GM21423 (cell line): ENCODE results near the gene C1GALT1.
"Not testable (repeated sequence)": the region's sequence is repeated elsewhere in the genome, so short reads cannot be mapped to it uniquely, and the experiment has no call there.

Experiments used
- ATAC-seq: cut with Tn5 transposase; IDR thresholded peaks from one replicate; pipeline ENCODE4 v1.9.1; 2021; ENCODE audit warnings: mild to moderate bottlenecking, moderate library complexity; ENCODE audit not compliant: unreplicated experiment

Gene C1GALT1

DNA sequence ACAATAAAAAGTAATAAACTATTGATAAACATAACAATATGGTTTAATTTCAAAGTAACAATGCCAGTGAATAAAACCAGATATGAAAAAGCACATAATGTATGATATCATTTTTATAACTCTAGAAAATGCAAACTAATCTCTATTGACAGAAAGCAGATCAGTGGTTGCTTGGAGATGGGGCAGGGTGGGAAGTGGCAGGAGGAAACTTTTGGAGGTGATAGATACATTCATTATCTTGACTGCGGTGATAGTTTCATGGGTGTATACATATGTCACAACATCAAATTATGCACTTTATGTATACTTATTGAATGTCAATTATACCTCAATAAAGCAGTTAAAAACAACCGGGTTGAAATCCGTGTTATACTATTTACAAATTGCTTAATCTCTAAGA, 16.0 kb upstream of the C1GALT1 start:
- no peak for ATAC-seq

DNA sequence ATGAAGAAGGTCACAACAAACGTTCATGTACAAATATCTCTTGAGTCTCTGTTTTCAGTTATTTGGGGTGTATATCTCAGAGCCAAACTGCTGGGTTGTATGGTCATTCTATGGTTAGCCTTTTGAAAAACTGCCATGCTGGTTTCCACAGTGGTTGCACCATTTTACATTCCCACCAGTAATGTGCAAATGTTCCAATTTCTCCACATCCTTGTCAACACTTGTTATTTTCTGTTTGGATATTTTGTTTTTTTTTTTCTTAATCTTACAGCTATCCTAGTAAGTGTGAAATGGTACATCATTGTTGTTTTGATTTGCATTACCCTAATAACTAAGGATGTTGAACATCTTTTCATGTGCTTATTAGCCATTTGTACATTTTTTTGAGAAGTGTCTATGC, 13.0 kb upstream of the C1GALT1 start:
- no peak for ATAC-seq

DNA sequence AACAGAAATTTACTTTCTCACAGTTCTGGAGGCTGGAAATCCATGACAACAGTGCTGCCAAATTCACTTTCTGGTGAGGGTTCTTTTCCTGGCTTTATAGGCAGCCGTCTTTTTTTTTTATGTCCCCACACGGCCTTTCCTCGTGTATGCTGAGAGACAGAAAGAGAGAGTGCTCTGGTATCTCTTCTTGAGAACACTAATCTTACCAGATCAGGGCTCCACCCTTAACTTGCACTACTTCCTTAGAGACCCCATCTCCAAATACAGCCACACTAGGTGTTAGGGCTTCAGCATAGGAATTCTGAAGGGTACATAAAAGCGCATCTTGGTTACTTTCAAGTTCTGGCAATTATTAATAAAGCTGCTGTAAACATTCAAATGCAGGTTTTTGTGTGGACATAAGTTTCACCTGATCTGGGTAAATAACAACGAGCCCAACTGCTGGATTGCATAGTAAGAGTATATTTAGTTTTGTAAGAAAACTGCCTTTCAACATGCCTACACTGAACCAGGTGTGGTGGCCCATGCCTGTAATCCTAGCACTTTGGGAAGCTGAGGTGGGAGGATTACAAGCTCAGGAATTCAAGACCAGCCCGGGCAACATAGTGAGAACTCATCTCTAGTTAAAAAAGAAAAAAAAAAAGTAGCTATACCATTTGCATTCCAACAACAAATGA, 8.2 kb upstream of the C1GALT1 start:
- no peak for ATAC-seq

DNA sequence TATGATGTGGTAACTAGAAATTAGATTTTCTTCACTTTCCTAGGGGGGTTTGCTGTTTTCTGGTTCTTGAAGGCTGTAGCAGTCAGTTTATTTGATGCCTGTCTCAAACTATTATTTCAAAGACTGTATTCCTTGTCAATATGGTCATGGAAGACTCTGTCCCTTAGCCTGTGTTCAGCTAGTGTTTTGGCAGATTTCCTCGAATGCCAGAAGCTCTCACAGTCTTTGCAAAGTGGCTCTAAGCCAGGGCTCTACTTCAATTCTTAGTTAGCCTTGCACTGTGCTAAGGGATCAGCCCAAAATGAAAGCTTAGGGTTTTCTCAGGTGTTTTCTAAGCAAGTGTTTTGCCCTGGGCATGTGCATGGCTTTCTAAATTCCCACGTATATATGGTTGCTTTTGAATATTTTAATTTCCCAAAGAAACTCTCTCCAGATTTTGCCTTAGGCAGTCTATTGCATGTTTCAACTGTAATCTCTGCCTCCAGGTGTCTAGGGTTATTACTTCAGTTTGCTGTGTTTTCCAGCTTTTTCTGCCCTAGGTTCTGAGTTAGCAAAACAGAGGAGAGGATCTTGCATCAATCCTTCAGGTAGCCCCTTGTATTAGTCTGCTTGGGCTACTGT, 7.2 kb upstream of the C1GALT1 start:
- no peak for ATAC-seq

DNA sequence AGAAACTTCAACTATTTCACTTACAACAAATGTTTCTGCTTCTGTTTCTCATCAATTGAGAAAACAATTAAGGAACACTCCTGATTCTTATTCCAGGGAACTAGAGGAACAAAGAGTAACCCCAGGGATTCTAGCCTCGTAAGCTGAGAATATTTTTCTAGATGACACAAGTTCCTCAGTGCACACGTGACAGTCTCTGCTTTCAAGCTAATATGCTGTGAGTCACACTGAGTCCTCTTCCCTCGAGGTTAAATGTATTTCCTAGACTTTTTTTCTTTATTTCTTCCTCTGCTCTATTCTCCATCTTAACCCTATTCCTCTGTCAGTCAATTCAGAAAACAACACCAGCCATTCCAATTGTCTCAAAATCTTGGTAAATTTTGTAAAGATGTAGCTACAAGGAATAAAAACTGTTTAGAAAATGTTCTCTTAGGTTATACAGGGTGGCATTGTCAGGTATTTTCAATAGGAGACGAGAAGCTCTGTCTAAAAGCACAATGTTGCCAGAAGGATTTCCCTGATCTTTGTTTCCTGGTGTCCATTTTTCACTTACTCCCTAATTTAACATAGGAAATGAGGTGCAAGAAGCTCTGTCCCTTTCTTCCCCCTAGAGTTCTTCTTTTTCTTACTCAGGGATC, 5.8 kb upstream of the C1GALT1 start:
- no peak for ATAC-seq

DNA sequence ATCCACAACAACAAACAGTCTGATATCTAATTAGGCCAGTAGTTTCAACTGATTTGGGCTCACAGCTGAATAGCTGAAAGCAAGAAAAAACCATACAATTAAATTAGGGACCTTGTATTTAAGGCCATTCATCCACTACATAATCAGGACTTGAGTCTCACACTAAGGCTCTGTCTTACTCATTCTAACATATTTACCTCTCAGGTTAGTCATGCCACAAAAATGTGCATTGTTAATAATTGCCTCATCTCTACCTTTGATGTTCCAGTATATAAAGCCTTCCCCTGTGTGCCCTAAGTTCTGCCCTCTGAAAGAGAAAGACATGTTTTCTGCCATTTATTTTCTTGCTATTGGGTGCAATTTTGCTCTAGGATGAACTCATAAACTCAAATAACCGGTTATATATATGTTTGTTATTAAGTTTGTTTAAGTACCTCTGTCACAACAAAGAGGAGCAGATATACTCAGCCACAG, 5.3 kb upstream of the C1GALT1 start:
- ATAC-seq, result no peak

DNA sequence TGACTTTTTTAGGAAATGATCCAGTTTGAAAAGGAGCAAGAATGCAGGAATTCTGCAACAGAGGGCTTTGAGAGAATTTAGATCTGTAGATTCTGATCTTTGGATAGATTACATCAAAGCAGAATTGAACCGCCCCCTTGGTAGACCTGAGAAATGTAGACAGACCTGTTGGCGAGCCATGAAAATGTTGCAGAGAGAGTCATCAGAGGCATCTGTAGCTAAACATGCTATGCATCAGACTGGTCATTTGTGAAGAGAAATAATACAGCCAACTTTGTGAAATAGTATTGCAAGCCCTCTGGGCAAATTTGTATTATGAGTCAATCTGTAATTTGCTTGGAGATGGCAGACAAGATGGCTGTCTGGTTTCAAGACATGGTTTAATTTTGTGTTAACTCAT, 4.3 kb upstream of the C1GALT1 start:
- ATAC-seq, result no peak

DNA sequence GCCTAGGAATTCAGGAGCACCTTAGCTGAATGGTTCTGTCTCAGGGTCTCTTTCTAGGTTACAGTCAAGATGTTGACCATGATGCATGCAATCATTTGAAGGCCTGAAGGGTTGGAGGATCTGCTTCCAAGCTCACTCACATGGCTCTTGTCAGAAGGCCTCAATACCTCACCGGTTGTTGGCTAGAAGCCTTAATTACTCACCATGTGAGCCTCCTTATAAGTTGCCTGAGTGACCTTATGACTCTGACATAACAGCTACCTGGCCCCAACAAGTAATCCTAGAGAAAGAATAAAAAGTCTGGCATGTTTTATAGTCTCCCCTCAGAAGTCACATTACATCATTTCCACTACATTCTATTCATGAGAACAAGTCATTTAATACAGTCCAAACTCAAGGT, 3.4 kb upstream of the C1GALT1 start:
- no peak for ATAC-seq

DNA sequence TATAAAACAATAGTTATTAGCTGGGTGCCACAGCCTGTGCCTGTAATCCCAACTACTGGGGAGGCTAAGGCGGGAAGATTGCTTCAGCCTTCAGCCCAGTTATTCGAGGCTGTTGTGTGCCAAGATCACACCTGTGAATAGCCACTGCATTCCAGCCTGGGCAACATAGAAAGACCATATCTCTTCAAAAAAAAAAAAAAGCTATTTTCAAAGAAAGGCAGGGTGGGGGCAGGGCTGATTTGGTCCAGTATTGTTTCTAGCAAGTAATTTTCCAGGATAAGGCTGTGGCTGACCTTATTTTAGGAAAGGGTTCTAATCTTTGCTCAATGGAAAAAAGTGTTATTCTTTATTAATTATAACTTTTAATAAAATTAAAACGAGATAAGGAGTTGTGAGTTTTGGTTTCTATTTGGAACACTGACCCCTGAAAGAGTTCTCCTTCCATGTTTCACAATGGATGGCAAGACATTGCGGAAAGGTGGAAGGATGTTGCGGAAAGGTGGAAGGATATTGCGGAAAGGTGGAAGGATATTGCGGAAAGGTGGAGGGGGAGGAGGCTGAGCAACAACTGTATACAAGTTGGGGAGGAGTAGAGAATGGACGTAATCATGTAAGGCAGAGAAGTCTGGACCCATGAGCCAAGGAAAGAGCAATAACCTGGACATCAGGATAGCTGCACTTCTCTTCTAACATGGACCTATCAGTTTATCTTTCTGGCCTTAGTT, 1.5 kb upstream of the C1GALT1 start:
- no peak for ATAC-seq

DNA sequence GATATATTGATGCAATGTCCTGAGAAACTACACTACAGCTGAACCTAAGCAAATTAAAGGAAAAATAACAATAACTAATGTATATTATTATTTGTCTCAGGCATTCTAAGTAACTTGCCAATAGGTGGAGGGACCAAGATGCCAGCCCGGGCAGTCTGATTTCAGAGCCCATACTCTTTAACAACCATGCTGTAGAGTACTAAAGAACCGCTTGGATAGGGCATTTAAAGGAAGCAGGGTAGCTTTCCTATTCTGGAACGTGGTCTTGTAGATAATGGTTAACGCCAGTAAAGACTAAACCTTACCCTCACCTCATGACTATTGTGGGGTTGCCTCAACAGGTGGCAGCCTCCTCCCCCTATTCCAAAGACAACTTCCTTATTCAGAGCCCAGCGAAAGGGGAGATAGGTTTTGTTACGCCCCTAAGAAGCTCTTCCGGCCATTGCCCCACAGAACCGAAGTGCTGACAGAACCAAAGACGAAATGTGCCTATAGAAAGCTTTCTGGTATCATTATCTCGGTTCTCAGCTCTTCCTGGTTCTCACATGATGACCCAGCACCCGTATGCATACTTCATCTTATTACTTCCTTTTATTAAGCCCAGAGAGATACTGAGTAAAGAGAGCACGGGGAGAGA, 707 bp upstream of the C1GALT1 start:
- peak; percentile 40 for ATAC-seq

DNA sequence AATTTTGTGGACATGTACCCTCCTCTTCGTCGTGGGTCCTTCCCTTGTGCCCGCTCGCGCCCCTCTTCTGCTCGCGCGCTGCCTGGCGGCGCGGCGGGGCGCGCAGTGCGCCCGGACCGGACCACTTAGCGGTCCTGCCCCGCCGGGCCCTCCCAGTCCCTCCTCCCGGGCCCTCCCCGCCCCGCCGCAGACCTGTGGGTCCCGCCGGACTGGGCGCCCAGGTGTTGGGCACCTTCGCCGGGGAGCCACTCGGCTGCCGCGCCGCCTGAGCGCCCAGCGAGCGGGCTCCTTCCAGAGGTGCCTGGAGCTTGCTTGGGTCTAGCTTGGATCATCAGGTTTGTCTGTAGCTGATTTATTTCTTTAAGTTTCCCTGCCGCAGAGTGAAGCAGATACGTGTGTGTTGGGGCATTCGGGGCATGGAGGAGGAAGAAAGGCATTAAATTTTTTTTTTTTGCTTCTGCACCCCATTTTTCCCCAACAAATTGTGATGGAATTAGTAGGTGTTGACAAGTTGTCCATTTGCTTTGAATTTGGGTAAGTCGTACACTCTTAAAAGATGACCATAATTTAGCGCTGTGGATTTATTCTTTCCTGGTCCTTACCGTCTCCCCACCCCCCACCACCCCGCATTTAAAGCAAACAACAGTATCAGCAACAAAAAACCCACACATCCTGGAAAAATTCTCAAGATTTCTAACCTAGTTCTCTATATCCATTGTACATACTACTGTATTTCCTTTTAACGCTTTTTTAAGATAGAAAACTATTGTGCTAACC, 905 bp downstream of the C1GALT1 start:
- peak; percentile 23 for ATAC-seq

DNA sequence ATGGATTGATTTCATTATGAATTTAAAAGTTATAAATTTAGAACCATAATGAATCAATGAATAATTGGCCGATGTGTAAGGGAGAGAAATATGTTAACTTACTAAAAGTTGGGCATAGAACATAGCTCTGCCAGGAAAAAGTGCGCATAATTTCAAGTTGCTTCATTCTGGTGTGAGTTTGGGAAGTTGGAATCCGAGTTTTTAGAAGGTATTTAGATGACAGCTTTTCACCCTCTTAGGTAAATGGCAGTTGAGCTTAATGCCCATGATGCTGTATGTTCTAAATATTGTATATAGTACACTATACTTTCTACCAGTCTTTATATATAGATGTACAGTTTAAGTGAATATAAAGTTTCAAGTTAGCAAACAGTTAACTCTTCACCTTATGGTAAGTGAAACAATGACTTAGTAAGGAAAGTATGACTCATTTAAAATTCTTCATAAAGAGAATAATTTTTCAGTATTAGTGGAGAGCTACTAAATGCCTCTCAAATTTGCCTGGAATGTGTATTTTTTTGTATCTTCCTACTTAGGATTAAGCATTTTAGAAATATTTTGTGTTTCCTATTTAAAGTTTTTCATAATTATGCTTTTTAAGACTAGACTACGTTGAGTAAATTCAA, 1.6 kb downstream of the C1GALT1 start:
- no peak for ATAC-seq

DNA sequence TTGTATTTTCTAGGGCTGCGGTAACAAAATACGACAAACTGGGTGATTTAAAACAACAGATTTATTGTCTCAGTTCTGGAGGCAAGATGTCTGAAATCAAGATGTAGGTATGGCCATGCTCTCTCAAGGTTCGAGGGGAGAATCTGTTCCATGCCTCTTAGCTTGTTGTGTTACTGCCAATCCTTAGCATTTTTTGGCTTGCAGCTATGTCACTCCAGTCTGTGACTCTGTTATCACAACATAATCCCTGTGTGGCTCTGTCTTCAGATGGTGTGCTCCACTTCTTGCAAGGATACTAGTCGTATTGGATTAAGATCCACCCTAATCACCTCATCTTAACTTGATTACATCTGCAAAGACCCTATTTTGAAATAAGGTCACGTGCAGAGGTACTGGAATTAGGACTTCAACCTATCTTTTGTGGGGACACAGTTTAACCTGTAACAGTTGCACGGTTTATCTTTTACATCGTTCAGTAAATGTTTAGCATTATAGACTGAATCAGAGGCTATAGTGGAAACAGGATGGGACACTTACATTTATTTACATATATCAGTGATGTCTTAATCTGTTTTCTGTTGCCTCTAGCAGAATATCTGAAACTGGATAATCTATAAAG, 3.1 kb downstream of the C1GALT1 start:
- no peak for ATAC-seq

DNA sequence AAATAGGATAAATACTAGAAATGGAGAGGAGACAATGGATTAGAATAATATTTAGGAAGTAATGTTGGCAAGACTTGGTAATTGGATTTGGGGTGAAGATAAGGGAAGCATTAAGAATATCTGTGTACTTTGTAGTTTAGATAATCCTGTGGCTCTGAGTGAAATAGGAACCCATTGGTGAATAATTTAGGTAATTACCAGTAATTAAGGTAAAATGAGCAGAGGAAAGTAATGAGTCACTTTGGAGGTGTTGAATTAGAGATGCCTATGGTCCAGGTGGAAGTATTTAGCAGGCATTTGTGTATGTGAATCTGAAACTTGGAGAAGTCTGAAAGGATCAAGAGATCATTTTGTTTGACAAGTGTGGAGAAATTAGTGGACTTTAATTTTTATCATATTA, 5.7 kb downstream of the C1GALT1 start:
- no peak for ATAC-seq

DNA sequence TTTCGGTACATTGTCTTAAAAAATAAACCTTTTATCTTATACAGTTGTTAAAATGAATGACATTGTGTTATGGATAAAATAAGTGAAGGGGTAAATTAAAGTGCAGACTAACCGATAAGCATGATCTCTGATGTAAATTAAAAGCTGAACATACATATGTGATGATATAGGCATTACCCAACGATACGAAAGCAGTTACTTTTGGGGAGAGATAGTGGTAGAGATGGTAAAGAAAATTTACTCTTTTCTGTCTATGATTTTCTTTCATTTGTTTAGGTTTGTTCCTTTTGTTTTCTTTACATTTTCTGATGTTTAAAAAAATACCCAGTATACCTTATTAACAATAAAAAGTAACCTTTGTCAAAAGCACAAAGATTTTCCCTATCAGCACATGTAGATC, 6.4 kb downstream of the C1GALT1 start:
- no peak for ATAC-seq

DNA sequence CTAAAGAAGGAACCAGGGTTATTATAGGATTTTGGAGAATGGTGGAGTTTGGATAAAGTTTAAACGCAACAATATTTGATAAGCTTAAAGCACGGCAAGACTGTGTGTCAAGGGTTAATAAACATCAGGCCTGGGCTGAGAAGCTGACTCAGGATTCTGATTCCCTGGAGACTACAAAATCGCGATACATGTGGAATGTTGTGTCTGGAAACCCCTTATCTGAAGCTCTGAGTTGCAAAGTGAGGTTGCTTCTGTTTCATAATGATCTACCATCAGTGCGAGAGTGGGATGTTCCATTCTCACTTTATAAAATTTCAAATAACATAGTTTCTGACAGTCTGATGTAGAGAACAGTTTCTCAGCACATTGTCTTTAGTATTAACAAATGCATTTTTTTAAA, 7.8 kb downstream of the C1GALT1 start:
- no peak for ATAC-seq

DNA sequence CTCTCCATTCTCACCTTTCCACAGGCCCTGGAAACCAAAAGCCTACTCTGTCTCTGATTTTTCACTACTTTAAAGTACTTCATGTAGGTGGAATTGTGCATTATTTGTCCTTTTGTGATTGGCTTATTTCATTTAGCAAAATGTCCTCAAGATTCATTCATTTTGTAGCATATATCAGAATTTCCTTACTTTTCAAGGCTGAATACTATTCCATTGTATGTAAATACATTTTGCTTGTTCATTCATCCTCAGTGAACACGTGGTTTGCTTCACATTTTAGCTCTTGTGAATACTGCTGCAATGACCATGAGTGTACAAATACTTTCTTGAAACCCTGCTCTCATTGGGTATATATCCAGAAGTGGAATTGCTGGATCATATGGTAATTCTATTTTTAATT, 8.8 kb downstream of the C1GALT1 start:
- no peak for ATAC-seq

DNA sequence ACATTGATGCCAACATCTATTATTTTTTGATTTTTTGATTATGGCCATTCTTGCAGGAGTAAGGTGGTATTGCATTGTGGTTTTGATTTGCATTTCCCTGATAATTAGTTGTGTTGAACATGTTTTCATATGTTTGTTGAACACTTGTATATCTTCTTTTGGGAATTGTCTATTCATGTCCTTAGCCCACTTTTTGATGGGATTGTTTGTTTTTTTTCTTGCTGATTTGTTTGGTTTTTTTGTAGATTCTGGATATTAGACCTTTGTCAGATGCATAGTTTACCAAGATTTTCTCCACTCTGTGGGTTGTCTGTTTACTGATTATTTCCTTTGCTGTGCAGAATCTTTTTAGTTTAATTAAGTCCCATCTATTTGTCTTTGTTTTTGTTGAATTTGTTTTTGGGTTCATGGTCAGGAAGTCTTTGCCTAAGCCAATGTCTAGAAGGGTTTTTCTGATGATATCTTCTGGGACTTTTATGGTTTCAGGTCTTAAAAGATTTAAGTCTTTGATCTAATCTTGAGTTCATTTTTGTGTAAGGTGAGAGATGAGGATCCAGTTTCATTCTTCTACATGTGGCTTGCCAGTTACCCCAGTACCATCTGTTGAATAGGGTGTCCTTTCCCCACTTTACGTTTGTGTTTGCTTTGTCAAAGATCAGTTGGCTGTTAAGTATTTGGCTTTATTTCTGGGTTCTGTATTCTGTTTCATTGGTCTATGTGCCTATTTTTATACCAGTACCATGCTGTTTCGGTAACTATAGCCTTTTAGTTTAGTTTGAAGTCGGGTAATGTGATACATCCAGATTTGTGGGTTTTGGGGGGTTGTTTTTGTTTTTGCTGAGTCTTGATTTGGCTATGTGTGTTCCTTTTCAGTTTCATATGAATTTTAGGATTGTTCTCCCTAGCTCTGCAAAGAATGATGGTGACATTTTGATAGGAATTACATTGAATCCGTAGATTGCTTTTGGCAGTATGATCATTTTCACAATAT, 10.7 kb downstream of the C1GALT1 start:
- not testable (repeated sequence) for ATAC-seq
